ENCODE data around the gene TBC1D22A. TPM values are rescaled to one million over a fixed set of nuclear protein-coding genes. Genes with fewer than 3 reads are reported as not detected.
A peak's percentile ranks its signal among the peaks of the same experiment; 100 is the strongest.

TBC1D22A gene, protein sequence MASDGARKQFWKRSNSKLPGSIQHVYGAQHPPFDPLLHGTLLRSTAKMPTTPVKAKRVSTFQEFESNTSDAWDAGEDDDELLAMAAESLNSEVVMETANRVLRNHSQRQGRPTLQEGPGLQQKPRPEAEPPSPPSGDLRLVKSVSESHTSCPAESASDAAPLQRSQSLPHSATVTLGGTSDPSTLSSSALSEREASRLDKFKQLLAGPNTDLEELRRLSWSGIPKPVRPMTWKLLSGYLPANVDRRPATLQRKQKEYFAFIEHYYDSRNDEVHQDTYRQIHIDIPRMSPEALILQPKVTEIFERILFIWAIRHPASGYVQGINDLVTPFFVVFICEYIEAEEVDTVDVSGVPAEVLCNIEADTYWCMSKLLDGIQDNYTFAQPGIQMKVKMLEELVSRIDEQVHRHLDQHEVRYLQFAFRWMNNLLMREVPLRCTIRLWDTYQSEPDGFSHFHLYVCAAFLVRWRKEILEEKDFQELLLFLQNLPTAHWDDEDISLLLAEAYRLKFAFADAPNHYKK
- total RNA-seq = 100 to 1,000 TPM in 1 of 2 donors, 10 to 100 TPM in 1; 52.4 to 108 TPM

DNA sequence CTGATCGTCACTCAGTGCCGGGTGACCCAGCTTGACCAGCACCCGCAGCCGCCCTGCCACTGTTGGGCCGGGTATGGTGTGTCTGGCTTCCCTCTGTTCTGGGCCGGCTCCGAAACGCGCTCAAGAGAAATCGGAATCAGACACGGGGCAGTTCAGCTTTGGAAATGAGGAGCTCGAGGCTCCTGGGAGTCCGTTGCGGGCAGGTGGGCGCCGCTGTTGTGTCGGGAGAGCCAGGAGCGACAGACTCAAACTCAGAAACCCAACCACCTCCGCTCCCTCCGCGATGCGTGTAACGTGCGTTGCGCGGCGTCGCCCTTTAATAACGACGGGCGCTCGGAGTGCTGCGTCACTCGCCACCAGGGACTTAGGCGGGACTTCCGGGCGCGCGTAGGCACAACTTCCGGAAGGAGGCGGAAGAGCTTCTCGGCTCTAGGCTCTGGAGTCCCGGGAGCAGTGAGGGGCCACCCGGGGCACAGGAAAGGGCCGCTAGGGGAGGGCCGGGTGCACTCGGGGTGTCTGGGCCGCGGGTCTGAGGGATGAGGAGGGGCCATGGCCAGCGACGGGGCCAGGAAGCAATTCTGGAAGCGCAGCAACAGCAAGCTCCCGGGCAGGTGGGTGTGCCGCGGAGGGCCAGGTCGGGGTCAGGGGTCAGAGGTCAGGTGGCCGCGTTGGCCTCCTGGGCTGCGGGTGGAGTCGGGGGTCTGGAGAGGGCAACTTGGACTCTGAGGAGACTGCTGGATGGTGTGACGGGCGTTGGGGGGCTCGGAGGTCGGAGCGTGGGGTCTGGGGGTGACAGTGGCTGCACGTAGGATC is at the start of gene TBC1D22A:
Gene TBC1D22A (plus strand): TSS at position 413 of the 813 bp plus-strand sequence. CDS start 137 bp downstream, at position 550.
- Mint-ChIP-seq H3K4me1 (peaks cover 35% of the 10 kb centered on the region), H3K36me3 (ENCODE audit: low read depth) (peaks cover 85% of the 10 kb centered on the region)

DNA sequence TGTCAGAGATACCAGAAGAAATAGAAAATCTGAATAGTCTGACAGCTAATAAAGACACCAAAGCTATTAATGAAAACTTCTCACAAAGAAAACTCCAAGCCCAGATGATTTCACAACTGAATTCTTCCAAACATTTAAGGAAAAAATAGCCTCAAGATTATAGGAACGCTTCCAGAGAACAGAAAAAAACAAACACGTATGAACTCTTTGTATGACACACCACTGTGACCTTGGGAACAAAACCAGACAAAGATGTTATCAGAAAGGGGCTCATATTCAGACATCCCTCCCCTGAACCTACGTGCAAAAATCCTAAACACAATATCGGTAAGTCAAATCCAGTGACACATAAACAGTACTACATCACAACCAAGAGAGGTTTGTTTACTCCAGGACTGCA is 47.9 kb upstream of the TBC1D22A start:
- Mint-ChIP-seq H3K27me3 (no peaks in the 10 kb centered on the region), H3K9me3 (no peaks in the 10 kb centered on the region), H3K4me1 (peaks cover 26% of the 10 kb centered on the region), H3K27ac (peak overlapping the region; percentile 76), H3K4me3 (no peak overlapping the region), H3K36me3 (ENCODE audit: low read depth) (peaks cover 98% of the 10 kb centered on the region)
- no peak for ATAC-seq (replicated peaks)

More for the DNA sequence above, at the start of gene TBC1D22A:
- Mint-ChIP-seq H3K27me3 (no peaks in the 10 kb centered on the region), H3K4me3 (peak within 1 kb of the TSS; percentile 100), H3K9me3 (no peaks in the 10 kb centered on the region), H3K27ac (peak within 1 kb of the TSS; percentile 99)
- ATAC-seq (replicated peaks) = peak; percentile 92

DNA sequence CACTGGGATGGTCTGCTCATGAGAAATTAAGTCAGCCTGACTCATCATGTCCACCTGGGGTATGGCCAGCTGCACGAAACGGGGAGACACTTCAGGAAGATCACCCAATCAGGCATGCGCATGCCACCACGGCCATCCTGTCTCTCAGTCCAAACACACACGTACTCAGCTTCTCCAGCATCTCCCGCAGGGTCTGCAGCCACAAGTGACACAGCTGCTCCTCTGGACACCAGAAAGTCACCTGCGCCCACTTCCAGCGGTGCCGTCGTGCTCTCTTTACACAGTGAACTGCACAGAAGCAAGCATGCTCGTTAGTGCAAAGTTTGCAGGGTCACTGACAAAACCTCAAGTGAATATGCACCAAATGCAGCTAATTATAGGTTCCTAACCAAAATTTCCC is 42.5 kb upstream of the TBC1D22A start:
- Mint-ChIP-seq H3K36me3 (ENCODE audit: low read depth) (peaks cover 98% of the 10 kb centered on the region), H3K4me1 (peaks cover 18% of the 10 kb centered on the region), H3K4me3 (no peak overlapping the region), H3K27ac (peak overlapping the region; percentile 31), H3K9me3 (no peaks in the 10 kb centered on the region), H3K27me3 (no peaks in the 10 kb centered on the region)
- ATAC-seq (replicated peaks) = no peak

DNA sequence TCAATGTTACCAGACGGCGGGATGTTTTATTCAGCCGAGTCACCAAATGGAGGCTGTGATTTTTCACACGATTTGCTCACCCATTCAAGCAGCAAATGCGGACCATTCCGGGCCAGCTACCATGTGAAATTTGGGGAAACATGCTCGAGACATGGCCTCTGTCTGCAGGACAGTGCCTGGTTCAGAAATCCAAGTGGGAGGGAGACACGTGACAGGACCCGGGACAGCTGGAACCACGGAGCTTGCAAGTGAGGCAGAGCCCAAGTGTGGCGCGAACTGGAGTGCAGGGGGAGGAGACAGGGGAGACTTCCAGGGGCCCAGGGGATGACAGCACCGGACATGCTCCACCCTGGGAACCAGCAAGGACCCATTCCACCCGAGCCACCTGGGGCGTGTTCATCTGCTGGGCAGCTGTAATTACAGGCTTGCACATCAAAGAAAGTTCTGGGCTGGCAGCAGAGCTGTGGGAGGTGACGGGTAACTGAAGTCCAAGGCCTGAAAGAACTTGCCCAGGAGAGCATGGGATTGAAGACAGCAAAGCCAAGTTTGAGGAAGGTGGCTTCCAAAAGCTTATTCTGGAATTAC is 40.9 kb upstream of the TBC1D22A start:
- no peak overlapping the region for H3K27ac Mint-ChIP-seq
- H3K27me3 Mint-ChIP-seq = no peaks in the 10 kb centered on the region
- H3K9me3 Mint-ChIP-seq = no peaks in the 10 kb centered on the region
- H3K36me3 Mint-ChIP-seq (ENCODE audit: low read depth) = peaks cover 100% of the 10 kb centered on the region
- no peak for ATAC-seq (replicated peaks)
- H3K4me1 Mint-ChIP-seq = peaks cover 18% of the 10 kb centered on the region
- no peak overlapping the region for H3K4me3 Mint-ChIP-seq

DNA sequence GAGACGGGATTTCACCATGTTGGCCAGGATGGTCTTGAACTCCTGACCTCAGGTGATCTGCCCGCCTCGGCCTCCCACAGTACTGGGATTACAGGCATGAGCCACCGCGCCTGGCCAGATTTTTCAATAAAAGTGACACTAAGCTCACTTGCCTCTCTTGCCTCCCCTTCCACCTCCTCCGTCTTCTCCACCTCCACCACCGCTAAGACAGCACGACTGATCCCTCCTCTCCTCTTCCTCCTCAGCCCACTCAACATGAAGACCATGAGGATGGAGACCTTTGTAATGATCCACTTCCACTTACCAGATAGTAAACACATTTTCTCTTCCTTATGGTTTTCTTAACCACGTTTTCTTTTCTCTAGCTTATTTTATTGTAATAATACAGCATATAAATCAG is 38.6 kb upstream of the TBC1D22A start:
- H3K27me3 Mint-ChIP-seq = no peaks in the 10 kb centered on the region
- peaks cover 100% of the 10 kb centered on the region for H3K36me3 Mint-ChIP-seq (ENCODE audit: low read depth)
- no peak overlapping the region for H3K4me3 Mint-ChIP-seq
- peaks cover 7% of the 10 kb centered on the region for H3K4me1 Mint-ChIP-seq
- H3K9me3 Mint-ChIP-seq = no peaks in the 10 kb centered on the region
- H3K27ac Mint-ChIP-seq = peak overlapping the region; percentile 56
- no peak for ATAC-seq (replicated peaks)

DNA sequence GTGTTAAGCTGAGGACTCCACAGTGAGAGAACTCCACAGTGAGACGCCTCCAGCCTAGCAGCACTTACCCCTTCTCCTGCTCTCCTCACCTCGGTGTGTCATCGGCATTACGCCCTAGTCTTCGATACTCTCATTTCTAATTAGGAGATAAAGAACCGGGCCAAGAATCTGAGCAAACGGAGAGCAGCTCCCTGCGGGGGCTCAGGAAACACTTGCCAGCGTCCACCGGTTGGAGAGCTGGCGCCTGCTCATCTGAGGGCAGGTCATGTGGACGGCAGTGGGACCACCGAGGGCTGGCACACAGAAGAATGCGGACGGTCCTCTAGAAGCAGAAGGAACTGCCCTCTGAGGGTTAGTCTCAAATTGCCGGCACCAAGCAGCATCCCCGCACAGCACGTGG is 37.4 kb upstream of the TBC1D22A start:
- no peaks in the 10 kb centered on the region for H3K27me3 Mint-ChIP-seq
- no peak for ATAC-seq (replicated peaks)
- H3K9me3 Mint-ChIP-seq = no peaks in the 10 kb centered on the region
- H3K4me1 Mint-ChIP-seq = peaks cover 7% of the 10 kb centered on the region
- H3K36me3 Mint-ChIP-seq (ENCODE audit: low read depth) = peaks cover 100% of the 10 kb centered on the region
- H3K4me3 Mint-ChIP-seq = no peak overlapping the region
- no peak overlapping the region for H3K27ac Mint-ChIP-seq

DNA sequence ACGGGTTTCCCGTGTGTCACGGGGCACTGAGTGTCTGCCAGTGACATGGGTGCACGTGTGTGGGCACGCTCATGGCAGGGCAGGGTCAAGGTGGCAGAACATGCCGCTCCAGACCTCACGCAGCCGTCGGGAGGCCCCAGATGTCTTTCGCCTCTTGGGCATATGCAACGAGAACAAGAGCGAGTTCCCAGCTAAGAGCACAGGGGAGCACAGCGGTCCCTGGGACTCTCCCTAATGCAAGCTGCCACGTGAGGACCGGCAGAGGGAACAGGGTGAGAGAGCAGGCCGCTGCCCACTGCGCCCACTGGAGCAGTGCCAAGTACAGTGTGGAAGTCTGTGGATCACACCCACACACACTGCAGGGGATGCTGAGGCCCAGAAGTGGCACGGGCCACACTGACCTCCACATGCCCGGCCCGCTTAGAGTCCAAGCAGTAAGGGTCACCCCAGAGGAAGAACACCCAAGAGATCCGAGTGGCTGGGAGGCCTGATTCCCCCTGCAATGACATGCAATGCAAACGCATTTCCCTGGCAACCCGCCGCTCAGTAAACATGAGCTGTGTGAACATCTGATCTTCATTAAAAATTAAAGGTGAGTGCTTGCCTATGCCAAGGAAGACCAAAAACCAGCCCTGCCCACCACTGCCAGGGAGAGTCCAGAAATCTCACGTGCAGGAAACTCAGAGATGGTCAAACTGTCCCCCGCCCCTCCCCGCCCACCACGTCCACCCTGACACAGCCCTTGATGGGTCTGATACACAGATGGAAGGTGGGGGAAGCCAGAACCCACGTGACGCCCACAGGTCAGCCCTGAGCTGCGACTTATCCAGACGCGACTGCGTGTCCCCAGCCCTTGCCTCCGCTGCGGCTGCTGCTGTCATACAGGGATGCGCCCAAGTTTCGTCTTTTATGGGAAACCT is 36.1 kb upstream of the TBC1D22A start:
- Mint-ChIP-seq H3K4me3 (no peak overlapping the region), H3K4me1 (peaks cover 16% of the 10 kb centered on the region), H3K9me3 (no peaks in the 10 kb centered on the region), H3K27ac (no peak overlapping the region), H3K36me3 (ENCODE audit: low read depth) (peaks cover 100% of the 10 kb centered on the region), H3K27me3 (no peaks in the 10 kb centered on the region)
- no peak for ATAC-seq (replicated peaks)

DNA sequence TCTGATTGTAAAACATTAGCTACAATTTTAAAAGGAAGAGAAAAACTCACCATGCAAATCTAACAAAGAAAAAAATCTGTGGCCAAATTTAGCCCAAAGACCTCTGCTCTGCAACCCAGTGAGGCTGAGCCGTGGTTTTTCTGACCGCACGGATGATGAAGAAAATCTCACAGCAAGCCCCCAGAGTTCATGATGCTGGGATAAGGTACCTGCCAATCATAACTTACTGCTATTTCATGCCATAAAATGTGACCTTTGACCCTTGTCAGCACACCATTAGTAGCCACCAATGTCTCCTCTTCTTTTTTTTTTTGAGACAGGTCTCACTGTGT is 35.5 kb upstream of the TBC1D22A start:
- peaks cover 23% of the 10 kb centered on the region for H3K4me1 Mint-ChIP-seq

DNA sequence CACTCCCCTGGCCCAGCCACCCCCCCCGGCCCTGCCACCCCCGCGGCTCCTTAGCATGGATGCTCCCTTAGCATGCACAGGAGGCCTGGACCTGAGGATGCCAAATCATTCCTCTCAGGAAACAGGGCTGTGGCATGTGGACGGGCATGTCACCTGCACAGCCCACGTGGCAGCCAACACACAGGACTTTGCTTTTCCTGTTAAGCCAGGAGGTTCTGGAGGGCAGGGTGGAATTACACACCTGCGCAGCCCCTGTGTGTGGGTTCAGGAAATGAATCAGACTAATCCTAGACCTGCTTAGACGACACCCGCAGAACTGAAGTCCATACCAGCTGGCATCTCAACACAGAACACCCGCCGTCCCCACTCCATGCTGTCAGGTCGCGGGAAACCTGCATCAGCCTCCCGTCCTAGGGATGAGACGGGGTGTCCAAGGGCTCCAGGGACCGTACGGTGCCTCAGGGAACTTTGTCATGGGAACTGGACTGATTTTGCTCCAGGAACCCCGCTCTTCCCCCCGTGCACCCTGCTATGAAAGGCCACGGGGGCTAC is 34.6 kb upstream of the TBC1D22A start:
- peak overlapping the region; percentile 52 for H3K27ac Mint-ChIP-seq
- peaks cover 100% of the 10 kb centered on the region for H3K36me3 Mint-ChIP-seq (ENCODE audit: low read depth)
- peak; percentile 37 for ATAC-seq (replicated peaks)
- H3K9me3 Mint-ChIP-seq = no peaks in the 10 kb centered on the region
- no peaks in the 10 kb centered on the region for H3K27me3 Mint-ChIP-seq
- peaks cover 23% of the 10 kb centered on the region for H3K4me1 Mint-ChIP-seq
- H3K4me3 Mint-ChIP-seq = peak overlapping the region; percentile 32

More for the DNA sequence above, 35.5 kb upstream of the TBC1D22A start:
- ATAC-seq (replicated peaks) = no peak
- no peaks in the 10 kb centered on the region for H3K9me3 Mint-ChIP-seq
- peaks cover 100% of the 10 kb centered on the region for H3K36me3 Mint-ChIP-seq (ENCODE audit: low read depth)
- H3K27ac Mint-ChIP-seq = peak overlapping the region; percentile 22
- H3K27me3 Mint-ChIP-seq = no peaks in the 10 kb centered on the region
- H3K4me3 Mint-ChIP-seq = no peak overlapping the region

DNA sequence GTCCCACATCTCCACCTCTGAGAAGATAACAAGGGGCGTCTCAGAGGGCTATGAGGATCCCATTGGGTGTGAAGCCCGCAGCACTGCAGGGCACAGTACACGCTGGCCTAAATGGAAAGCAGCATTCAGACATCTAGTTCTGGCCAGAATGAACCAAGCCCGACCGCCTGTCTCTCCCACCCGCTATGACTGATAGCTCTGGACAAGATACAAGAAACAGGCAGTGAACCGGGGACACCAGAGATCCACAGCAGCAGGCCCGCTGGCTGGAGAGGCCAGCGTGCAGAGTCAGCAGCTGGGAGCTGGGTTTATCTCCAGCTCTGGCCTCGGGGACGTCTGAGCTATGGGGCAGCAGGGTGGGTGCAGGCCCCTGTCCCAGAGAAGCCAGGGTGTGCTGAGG is 34.0 kb upstream of the TBC1D22A start:
- Mint-ChIP-seq H3K27ac (peak overlapping the region; percentile 52), H3K27me3 (no peaks in the 10 kb centered on the region), H3K4me3 (peak overlapping the region; percentile 32), H3K36me3 (ENCODE audit: low read depth) (peaks cover 97% of the 10 kb centered on the region), H3K4me1 (peaks cover 23% of the 10 kb centered on the region), H3K9me3 (no peaks in the 10 kb centered on the region)
- no peak for ATAC-seq (replicated peaks)

DNA sequence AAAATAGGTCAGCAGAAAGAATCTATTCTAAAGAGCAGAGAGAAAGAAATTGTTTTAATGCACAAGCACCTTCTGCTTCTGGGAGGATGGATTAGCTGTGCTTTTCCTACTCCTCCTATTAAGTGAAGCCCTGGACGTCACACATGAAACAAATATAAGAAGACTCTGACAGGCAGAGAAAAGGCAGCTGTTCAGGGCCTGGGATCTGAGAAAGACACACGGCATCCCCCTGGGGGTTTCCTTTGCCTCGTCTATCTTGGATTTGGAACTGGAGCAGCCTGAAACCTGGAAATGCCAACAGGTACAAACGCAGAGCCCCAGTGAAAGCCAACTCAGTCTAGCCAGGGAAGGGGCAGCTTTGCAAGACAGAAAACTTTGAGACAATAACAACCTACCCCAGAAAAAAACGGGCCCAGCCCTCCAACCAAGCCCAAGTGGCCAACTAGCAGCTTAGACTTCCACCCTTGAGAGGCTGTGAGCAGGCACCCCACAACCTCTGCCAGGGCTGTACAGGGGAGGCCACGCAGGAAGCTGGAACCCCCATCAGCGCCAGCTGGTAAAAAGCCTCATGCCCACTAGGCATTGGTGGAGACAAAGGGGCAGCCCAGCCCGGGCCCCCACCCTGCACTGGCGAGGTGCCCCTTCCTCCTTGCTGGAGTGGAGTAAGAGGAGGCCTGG is 31.7 kb upstream of the TBC1D22A start:
- H3K27ac Mint-ChIP-seq = peak overlapping the region; percentile 97
- H3K4me1 Mint-ChIP-seq = peaks cover 26% of the 10 kb centered on the region
- H3K27me3 Mint-ChIP-seq = no peaks in the 10 kb centered on the region
- H3K36me3 Mint-ChIP-seq (ENCODE audit: low read depth) = peaks cover 97% of the 10 kb centered on the region
- peak overlapping the region; percentile 93 for H3K4me3 Mint-ChIP-seq
- no peaks in the 10 kb centered on the region for H3K9me3 Mint-ChIP-seq
- no peak for ATAC-seq (replicated peaks)

DNA sequence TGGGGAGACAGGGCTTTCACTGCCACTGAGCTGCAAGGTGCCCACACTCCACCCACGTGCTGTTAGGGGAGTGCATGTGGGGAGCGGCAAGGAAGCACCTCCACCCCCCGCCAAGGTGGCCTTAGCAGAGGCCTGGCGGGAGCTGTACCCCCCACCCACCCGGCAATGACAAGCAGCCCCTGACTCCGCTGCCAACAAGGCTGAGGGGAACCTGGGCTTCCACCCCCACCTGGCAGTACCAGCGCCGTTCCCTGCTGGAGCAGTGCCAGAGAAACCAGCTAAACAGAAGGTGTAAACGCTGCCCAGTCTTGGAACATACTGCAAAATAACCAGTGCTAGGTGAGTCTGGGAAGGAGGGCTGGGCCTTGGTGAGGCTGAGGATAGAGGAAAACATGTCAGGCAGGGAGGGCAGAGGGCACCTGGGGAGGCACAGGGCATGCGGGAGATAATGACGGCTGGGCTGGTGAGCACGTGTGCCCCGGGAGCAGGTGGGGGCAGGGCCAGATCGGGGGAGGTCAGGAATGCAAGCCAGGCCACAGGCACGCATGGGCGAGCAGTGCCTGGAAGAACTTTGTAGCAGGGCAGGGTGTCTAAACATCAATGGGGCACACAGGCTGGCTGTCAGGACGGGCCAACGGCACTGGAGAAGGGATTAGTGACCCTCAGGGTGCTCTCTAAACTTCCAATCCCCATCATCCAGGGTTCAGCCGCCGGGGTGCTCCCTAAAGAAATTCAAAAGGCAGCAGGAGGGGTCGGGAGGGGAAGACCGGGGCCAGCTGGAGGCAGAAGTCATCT is 31.0 kb upstream of the TBC1D22A start:
- ATAC-seq (replicated peaks) = no peak
- H3K9me3 Mint-ChIP-seq = no peaks in the 10 kb centered on the region
- peaks cover 97% of the 10 kb centered on the region for H3K36me3 Mint-ChIP-seq (ENCODE audit: low read depth)
- no peaks in the 10 kb centered on the region for H3K27me3 Mint-ChIP-seq
- peak overlapping the region; percentile 97 for H3K27ac Mint-ChIP-seq
- H3K4me1 Mint-ChIP-seq = peaks cover 26% of the 10 kb centered on the region
- H3K4me3 Mint-ChIP-seq = peak overlapping the region; percentile 93
